Measurements from ENCODE around the gene MEI1. TPM values are rescaled to one million over a fixed set of nuclear protein-coding genes. Genes with fewer than 3 reads are reported as not detected.
"Not testable (repeated sequence)": the region's sequence is repeated elsewhere in the genome, so short reads cannot be mapped to it uniquely, and the experiment has no call there.

The MEI1 gene
- total RNA-seq, 1 experiment from 2014 or later, result 0.18 TPM

DNA sequence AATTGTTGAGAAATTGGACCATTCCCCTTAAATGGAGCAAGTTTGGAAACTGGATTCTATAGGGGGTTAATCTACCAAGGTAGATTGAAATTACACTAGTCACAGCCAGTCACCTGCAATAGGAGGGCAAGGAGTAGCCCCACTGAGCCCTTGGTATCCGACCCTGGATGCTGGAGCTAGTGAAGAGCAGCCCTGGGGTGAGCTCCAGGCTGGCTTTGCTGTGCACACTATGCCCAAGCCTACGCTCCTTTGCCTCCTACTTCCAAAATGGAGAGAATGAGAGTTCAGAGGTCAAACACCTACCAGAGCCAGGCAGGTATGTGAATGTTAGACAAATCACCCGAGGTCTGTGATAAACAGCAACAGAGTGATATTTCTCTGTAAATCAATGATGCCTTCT is 34.4 kb upstream of the MEI1 start:
- Histone ChIP-seq H3K36me3 (ENCODE audit: control insufficient read depth, insufficient read depth, low read length) (peaks cover 14% of the 10 kb centered on the region; the same call in 1 of the 2 replicates), H3K4me3 (ENCODE audit: low read depth in 2 of 2, low read length in 2 of 2) (no peak overlapping the region), H3K27me3 (ENCODE audit: control insufficient read depth, insufficient read depth, low read length) (no peaks in the 10 kb centered on the region), H3K27ac (ENCODE audit: low read length) (peak overlapping the region; percentile 39; the same call in 1 of the 2 replicates), H3K9me3 (ENCODE audit: control insufficient read depth, insufficient read depth, low read depth, low read length) (no peaks in the 10 kb centered on the region), H3K4me1 (ENCODE audit: control insufficient read depth, insufficient read depth, low read length) (peaks cover 14% of the 10 kb centered on the region)
- ChIA-PET POLR2A (no interaction called here), CTCF (no interaction called here)
- DNase-seq (ENCODE audit: low read depth, low spot score), result no peak
- no peak for ATAC-seq
- in situ Hi-C loops (cut with HindIII; ENCODE audit: low pct_unique_long_range_greater_than_20kb, low sequenced_read_pairs), result no loop called here
- TF ChIP-seq SIN3A (IDR thresholded peaks at IDR 0.05; ENCODE audit: borderline replicate concordance, insufficient read depth, low read depth, low read length) (no peak), POLR2AphosphoS5 (IDR thresholded peaks at IDR 0.05; ENCODE audit: low read depth, low read length) (no peak), TCF7L2 (IDR thresholded peaks at IDR 0.05; ENCODE audit: low read depth, low read length) (no peak)
- TF ChIP-seq, protein P1, sequence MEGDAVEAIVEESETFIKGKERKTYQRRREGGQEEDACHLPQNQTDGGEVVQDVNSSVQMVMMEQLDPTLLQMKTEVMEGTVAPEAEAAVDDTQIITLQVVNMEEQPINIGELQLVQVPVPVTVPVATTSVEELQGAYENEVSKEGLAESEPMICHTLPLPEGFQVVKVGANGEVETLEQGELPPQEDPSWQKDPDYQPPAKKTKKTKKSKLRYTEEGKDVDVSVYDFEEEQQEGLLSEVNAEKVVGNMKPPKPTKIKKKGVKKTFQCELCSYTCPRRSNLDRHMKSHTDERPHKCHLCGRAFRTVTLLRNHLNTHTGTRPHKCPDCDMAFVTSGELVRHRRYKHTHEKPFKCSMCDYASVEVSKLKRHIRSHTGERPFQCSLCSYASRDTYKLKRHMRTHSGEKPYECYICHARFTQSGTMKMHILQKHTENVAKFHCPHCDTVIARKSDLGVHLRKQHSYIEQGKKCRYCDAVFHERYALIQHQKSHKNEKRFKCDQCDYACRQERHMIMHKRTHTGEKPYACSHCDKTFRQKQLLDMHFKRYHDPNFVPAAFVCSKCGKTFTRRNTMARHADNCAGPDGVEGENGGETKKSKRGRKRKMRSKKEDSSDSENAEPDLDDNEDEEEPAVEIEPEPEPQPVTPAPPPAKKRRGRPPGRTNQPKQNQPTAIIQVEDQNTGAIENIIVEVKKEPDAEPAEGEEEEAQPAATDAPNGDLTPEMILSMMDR (IDR thresholded peaks at IDR 0.05), result no peak
- TF ChIP-seq, protein P2, sequence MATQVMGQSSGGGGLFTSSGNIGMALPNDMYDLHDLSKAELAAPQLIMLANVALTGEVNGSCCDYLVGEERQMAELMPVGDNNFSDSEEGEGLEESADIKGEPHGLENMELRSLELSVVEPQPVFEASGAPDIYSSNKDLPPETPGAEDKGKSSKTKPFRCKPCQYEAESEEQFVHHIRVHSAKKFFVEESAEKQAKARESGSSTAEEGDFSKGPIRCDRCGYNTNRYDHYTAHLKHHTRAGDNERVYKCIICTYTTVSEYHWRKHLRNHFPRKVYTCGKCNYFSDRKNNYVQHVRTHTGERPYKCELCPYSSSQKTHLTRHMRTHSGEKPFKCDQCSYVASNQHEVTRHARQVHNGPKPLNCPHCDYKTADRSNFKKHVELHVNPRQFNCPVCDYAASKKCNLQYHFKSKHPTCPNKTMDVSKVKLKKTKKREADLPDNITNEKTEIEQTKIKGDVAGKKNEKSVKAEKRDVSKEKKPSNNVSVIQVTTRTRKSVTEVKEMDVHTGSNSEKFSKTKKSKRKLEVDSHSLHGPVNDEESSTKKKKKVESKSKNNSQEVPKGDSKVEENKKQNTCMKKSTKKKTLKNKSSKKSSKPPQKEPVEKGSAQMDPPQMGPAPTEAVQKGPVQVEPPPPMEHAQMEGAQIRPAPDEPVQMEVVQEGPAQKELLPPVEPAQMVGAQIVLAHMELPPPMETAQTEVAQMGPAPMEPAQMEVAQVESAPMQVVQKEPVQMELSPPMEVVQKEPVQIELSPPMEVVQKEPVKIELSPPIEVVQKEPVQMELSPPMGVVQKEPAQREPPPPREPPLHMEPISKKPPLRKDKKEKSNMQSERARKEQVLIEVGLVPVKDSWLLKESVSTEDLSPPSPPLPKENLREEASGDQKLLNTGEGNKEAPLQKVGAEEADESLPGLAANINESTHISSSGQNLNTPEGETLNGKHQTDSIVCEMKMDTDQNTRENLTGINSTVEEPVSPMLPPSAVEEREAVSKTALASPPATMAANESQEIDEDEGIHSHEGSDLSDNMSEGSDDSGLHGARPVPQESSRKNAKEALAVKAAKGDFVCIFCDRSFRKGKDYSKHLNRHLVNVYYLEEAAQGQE (IDR thresholded peaks at IDR 0.05; ENCODE audit: insufficient read depth in 1 of 2, low read depth in 2 of 2, low read length in 1 of 2), result no peak
- no TSS peak for BruUV-seq (replicated peaks)
- intact Hi-C loops (cut with micrococcal nuclease; ENCODE audit: unreplicated experiment), result no loop called here

DNA sequence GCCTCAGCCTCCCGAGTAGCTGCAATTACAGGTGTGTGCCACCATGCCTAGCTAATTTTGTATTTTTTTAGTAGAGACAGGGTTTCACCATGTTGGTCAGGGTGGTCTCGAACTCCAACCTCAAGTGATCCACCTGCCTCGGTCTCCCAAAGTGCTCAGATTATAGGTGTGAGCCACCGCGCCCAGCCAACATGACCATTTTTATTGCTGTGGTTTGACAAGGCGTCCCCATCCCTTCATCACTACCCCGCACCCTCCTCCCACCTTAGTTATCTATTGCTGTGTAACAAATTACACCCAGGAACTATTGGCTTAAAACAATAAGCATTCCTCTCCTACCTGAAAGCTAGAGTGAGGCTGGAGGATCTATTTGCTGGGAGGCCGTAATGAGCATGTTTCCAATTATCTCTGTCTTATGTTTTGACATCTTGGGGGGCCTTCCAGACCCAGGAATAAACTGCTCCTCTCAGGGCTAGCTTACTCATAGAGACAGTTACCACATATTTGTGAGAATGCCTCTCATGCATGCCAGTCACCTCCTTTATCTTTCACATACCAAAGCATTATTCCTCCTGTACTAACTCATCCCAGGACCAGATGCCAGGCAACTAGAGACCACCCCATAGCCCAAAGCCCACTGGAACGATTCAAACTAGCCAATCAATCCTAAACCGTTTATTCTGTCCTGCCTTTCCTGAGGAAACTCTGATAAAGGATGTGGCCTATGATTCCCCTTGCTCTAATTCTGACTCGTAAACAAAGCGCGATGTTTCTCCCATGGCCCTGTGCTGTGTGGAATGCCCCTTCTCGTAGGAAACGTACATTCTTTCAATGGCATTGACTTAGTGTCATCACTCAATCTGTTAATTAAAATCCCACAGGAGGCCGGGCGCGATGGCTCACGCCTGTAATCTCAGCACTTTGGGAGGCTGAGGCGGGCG is 30.1 kb upstream of the MEI1 start:
- Histone ChIP-seq H3K36me3 (ENCODE audit: control insufficient read depth, insufficient read depth, low read length) (no peaks in the 10 kb centered on the region), H3K27ac (ENCODE audit: low read length) (peak overlapping the region; percentile 85), H3K27me3 (ENCODE audit: control insufficient read depth, insufficient read depth, low read length) (no peaks in the 10 kb centered on the region), H3K4me3 (ENCODE audit: low read depth in 2 of 2, low read length in 2 of 2) (no peak overlapping the region), H3K4me1 (ENCODE audit: control insufficient read depth, insufficient read depth, low read length) (peaks cover 33% of the 10 kb centered on the region), H3K9me3 (ENCODE audit: control insufficient read depth, insufficient read depth, low read depth, low read length) (no peaks in the 10 kb centered on the region)
- POLR2A ChIA-PET, result no interaction called here
- no TSS peak for BruUV-seq (replicated peaks)
- DNase-seq (ENCODE audit: low read depth, low spot score) (peak; percentile 51), ATAC-seq (peak; percentile 46)
- TF ChIP-seq POLR2AphosphoS5 (IDR thresholded peaks at IDR 0.05; ENCODE audit: low read depth, low read length) (no peak), SIN3A (IDR thresholded peaks at IDR 0.05; ENCODE audit: borderline replicate concordance, insufficient read depth, low read depth, low read length) (no peak), TCF7L2 (IDR thresholded peaks at IDR 0.05; ENCODE audit: low read depth, low read length) (no peak)
- TF ChIP-seq, protein P1 (IDR thresholded peaks at IDR 0.05), result no peak
- TF ChIP-seq, protein P2 (IDR thresholded peaks at IDR 0.05; ENCODE audit: insufficient read depth in 1 of 2, low read depth in 2 of 2, low read length in 1 of 2), result no peak
- CTCF ChIA-PET, result no interaction called here
- in situ Hi-C loops (cut with HindIII; ENCODE audit: low pct_unique_long_range_greater_than_20kb, low sequenced_read_pairs), result no loop called here
- intact Hi-C loops (cut with micrococcal nuclease; ENCODE audit: unreplicated experiment), result no loop called here

DNA sequence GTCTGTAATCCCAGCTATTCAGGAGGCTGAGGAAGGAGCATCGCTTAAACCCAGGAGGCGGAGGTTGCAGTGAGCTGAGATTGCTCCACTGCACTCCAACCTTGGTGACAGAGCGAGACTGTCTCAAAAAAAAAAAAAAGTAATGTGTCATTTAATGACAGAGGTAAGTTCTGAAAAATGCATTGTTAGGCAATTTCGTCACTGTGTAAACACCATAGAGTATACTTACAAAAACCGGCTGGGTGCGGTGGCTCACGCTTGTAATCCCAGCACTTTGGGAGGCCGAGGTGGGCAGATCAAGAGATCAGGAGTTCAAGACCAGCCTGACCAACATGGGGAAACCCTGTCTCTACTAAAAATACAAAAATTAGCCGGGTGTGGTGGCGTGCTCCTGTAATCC is 27.2 kb upstream of the MEI1 start:
- POLR2A ChIA-PET; H3K36me3 ChIP-seq (ENCODE audit: control insufficient read depth, insufficient read depth, low read length); H3K9me3 ChIP-seq (ENCODE audit: control insufficient read depth, insufficient read depth, low read depth, low read length); CTCF ChIA-PET; in situ Hi-C loops (cut with HindIII; ENCODE audit: low pct_unique_long_range_greater_than_20kb, low sequenced_read_pairs); H3K27me3 ChIP-seq (ENCODE audit: control insufficient read depth, insufficient read depth, low read length); BruUV-seq (replicated peaks); intact Hi-C loops (cut with micrococcal nuclease; ENCODE audit: unreplicated experiment); H3K4me3 ChIP-seq (ENCODE audit: low read depth in 2 of 2, low read length in 2 of 2): not testable (repeated sequence)
- peak; percentile 62 for ATAC-seq
- peak; percentile 72 for DNase-seq (ENCODE audit: low read depth, low spot score)
- Histone ChIP-seq H3K4me1 (ENCODE audit: control insufficient read depth, insufficient read depth, low read length) (peaks cover 33% of the 10 kb centered on the region), H3K27ac (ENCODE audit: low read length) (peak overlapping the region; percentile 66; the same call in 1 of the 2 replicates)

Data from Panc1 (cell line).